HG02970 (cell line): ENCODE data around the gene STC2.

Experiments used
- ATAC-seq: cut with Tn5 transposase; IDR thresholded peaks from one replicate; pipeline ENCODE4 v1.9.1; 2021; ENCODE audit warnings: mild to moderate bottlenecking, moderate library complexity, moderate number of reproducible peaks; ENCODE audit not compliant: unreplicated experiment, low FRiP score

The STC2 gene

DNA sequence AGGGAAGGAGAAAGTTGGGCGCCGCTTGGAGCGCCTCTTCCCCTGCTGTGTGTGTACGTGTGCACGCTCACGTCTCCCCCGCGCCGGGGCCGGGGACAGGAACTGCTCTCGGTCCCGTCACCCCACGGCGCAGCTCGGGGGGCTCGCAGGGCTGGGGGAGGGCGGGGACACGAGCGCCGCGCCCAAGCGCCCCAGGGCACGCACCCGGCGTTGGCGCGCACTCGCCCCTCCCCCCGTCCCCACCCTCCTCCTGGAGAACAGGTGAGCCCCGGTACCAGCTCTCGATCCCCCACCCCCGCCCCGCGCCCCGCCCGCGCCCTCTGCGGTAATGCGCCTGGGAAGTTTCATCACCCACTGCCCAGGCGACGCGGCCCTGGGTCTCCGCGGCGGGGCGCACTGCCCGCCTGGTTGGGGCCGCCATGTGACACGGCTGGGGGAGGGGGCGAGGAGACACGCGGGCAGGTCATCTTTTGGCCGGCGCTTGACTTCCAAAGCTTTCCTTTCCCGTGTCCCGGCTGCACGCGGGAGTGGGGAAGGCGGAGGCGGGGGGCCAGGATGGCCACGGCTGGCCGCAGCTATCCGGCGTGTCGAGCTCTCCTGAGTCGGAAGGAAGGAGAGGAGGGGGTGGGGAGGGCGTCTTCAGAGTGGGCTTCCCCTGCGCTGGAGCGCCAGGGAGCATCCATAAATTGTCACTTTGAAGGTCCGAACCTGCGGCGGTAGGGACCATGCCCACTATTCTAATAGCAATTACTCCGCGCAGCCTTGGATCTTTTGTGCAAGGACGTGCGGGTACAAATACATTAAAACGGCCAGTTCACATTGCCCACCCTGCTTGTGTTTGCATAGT, 1.5 kb upstream of the STC2 start:
- no peak for ATAC-seq

DNA sequence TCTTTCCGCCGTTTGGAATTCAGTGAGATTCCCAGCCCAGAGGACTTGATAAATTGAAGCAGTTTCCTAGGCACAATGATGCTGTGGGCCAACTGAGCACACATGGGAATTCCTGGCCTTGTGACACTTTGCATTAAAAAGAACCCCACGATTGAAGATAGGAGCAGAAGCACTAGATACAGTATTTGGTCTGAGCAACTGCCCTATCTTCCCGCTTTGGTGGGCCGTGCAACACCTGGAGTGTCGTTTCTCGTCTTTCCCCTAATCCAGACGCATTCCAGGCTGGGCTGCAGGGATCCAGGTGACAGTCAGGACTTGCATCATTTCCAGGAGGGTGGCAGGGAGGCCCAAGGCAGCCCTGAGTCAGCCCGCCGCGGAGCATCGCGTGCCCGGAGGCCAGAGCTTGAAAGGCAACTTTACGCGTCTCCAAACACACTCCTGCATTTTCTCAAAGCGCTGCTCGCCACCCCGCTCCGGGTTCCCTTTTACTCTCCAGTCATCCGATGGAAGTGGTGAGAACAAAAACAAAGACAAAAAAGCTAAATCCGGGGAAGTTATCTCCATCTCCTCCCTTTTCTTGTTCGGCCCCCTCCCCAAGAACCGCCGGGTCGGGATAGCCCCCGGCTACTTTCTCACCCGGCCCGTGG, 753 bp upstream of the STC2 start:
- ATAC-seq = no peak

DNA sequence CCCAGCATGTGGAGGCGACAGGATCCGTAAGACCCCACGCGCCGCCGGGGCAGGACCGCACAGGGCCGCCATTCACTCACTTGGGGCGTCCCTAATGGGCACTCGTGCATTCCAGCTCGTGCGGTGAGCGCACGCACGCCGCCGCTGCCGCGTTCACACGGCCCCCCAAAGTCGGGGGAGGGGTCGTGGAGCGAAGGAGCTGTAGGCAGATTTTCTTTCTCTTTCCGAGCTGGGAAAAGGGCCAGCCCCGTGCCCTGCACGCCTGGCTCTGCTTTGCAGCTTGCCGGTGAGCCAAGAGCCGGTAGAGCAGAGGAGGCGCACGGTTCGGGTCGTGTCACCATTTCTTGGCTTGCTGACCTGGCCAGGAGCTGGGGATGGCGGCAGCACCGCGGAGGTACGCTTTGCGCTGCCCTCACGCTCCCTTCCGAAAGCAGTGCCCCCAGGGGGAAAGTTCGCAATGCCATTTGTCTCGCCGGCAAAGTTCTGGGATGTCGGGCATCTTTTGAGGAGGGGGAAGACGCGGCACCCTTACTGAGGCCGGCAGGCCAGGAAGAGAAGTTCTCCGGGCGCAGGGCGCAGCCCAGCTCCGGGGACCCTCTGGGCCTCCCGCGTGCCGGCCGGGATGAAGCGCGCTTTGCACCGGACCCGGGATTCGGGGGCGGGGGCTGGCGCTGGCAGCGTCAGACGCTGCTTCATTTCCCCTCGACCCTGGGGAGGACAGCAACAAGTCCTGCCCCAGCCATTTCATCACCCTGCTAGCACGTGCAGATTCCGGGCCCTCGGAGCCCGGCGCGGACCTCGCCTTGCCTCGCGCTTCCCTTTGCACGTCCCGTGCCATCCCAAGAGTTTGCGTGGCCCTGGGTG, 898 bp downstream of the STC2 start:
- no peak for ATAC-seq

DNA sequence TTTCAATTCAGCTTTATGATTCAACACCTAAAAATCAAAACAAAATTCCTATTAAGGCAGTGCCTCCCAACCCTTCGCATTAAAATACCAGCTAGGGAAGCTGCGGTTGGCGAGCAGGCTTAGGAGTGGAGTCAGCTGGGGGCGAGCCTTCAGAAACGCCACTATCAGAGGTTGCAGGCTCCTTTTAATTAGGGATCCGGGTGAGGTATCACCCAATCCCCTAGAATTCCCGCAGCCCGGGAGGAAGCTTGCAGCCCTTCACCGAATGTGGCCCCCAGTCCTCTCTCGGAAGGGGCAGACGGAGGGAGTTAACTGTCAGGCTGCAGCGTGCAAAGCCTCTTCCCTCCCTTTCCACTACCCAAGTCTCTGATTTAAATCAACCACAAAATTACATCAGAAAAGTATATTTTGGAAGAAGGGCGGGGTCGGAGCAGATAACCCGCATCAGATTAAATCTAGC, 1.7 kb downstream of the STC2 start:
- ATAC-seq = no peak

DNA sequence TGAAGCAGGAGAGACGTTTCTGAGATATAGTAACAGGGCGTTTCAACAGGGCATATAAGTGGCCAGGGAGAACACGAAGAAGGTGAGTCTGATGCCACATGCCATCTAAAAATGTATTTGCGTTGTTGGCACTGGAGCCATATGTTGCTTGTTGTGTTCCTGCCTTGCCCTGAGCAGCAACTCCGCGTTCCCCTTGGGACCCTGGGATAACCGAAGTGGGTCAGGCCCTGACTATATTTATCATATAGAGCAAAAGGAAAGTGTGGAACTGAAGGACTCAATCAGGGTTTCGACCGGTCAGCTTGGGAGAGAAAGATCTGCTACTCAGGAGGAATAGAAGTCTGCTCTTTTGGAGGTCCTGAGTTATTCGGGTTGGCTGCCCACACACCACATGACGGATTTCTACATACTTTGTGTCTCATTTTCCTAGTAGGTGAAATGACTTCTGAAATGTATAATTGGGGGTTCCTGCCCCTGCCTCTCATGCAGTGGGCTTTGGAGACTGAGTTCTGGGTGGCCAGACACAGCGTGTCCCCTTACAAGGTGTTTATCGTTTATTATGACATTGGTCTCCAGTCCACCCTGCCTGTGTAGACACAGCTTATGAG, 3.0 kb downstream of the STC2 start:
- no peak for ATAC-seq

DNA sequence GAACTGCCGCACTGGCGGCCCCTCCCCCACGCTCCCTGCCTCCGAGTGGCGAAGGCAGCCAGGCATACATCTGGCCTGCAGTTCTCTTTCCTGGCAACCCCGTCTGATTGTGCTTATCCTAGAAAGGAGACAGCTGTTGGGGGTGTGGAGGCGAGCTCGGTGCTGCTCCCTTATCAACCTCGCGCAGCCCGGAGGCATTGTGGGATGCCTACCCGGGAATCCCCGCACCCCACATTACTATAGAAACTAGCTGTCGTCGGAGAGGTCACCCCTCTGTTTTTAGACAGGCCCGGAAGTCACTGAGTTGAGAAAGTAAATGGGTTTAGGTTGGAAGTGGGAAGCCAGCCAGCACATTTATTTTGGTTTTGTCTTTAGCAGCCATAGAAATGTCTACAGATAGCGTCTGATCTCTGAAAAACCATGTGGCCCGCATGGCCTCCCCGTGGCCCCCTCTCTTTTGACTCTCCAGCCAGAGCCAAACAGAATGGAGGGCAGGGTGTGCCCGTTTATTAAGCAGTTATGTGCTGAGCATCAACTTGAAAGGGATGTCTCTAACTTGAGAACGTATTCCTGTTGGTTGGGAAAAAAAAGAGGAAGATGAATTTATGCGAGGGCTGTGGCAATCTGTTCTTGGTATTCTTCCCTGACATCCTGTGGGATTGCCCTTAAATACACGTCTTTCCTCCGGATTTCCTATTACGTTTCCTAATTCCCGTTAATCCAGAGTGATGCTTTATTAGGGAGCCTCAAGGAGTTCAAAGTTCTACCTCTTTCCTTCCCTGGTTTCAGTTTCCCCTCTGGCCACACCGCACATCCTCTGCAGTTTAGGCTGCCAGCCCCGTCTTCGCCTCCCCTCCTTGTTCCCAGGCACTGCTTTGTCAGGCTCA, 3.9 kb downstream of the STC2 start:
- ATAC-seq = no peak

DNA sequence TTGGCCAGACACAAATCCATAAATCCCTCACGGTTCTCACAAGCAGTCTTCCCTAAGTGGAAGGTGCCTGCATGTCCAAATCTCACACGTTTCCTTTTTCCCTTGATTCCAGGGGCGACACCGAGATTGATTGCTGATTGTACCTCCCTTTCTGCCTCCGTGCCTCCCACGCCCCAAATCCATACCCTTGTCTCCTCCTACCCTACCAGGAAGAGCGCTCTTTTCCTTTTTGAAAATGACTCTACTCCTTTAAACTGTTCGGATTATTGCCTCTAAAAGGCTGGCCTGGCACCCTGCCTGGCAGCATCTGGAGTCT, 4.5 kb downstream of the STC2 start:
- no peak for ATAC-seq

DNA sequence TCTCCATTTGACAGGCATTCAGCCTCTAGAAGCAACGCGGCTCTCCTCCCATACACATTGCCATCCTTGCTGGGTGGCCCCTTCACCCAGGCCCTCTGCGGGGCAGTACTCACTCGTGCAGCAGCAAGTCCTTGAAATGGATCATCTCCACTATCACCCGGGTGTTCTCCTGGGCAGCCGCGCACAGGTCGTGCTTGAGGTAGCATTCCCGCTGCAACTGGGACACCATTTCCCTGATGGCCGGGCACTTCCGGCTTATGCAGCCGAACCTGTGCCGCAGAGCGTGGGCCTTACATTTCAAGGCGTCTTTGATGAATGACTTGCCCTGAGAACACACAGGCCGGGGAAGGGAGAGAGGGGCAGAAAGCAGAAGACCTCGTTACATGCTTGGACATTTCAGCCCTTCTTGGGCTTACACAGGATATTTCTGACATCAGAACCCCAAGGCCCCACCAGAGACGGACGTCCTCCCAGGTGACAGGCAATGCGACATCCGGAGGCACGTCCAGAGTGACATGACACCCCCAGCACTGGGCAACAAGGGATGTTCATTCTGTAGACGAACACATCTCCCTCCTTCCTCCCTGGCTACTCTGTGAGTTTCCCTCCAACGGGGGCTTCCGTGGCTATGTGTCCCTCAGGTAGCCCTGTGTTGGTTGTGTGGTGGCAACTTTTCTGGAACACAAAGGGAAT, 5.0 kb downstream of the STC2 start:
- ATAC-seq = no peak

DNA sequence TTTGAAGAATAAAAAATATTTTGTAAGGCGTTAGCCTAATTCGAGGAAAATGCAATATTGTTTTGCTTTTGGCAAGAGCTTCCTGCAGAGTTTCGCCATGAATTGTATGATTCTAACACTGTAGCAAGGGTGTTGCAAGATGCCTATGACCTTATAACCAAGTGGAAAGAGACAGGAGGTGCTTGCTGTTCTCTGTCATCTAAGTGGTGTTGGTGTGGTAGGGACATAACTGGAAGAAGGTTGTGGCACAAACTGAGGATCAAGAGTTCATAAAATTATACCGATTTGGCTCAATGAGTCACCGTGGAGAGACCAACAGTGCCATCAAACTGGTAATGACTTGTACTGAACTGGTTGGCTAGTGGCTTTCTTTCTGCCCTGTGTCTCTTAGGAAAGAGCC, 6.3 kb downstream of the STC2 start:
- ATAC-seq = no peak

DNA sequence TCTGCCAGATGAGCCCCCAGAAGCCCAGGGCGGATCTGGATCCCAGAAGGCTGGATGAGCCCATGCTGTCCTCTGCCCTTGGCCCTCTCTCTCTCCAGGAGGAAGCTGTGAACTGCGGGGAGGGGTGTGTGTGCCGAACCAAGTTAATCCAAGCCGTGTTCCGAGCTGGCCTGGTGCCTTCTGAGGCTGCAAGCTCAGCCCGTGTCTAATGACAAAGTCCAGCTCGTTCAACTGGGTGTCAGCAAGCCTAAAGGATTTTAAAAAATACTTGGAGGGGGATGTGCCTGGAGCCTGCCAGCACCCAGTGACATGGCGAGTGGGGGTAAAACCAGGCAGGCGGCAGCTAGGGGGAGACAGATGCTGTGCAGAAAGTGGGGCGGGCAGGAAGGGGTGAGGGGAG, 8.0 kb downstream of the STC2 start:
- ATAC-seq = no peak

DNA sequence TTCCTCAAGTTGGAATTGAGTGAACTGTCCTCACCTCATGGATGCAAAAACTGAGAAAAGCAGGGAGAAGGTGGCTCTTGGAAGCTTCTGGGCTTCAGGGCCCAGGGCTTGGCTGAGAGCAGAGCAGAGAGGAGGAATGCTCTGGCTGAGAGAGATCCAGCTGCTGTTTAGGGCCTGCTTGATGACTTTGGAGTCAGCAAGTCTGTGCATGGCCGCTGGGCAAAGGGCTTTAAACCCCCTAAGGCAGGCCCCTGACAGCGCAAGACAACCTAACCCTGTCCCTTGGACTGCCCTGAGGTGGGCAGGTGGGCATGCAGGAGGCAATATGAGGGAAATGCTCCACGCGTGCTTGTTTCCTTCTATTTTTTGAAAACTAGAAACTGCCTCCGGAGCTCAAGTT, 8.6 kb downstream of the STC2 start:
- no peak for ATAC-seq

DNA sequence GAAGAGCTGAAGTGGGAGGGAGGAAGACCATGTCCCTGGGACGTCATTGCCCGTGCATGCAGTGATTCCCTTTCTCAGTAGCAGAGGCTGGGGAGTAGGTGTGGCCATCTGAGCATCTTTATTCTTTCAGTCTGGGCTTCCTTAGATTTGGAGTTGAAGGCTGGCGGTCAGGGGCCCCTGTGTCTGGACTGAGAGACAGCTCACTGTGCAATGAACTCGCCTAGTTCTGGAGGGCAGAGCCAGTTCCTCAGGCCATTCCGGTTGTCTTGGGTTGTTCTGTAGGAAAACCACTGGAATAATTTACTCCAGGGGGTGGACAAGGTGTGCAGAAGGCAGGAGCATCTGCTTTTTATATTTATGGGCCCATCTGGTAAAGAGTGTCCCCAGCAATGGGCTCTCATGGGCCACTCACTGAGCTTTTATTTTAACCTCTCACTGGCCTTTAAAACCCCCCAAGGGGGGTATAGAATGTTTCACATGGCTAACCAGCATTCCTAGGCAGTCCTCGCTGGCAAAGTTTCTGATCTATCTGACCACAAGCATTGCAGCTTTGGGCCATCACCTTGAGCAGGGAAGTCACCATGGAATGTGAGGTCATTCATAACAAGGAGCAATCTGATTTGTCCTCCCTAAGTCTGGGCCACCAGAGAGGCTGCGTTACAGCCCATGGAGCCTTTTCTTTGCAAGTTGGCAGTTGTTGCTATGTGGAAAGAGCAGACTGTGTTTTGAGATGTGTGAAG, 9.2 kb downstream of the STC2 start:
- no peak for ATAC-seq

DNA sequence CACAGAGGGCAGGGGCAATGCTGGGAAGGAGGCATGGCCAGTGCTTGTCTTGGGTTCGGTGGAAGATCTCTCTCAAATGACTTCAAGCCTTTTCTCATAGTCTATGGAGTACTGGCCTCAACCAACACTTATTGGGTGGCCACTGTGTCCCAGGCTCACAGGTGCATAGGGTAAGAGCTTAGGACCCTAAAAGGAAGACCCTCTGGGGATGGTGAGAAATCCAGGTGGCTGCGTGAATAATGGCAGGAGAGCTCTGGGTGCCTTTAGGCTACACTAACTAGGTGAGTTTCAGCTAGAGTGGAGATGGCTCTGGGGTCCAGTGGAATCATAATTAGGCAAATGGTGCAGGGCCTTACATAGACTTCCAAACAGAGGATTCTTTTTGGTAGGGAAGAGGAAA, 9.9 kb downstream of the STC2 start:
- no peak for ATAC-seq

DNA sequence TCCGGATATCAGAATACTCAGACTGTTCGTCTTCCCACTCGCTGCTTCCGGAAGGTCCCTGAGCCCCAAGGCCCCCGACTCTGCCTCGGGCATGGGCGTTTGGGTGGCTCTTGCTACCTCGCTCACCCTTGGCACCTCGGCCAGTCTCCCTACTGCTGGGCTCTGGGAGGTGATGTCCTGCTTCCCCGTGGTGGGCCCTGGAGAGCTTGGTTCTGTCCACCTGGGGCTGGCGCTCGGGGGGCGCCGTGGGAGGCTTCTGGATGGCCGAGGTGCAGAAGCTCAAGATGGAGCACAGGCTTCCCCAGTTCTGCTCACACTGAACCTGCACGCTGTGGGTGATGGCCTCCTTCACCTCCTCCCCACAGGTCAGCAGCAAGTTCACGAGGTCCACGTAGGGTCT, 10.4 kb downstream of the STC2 start:
- ATAC-seq = no peak

DNA sequence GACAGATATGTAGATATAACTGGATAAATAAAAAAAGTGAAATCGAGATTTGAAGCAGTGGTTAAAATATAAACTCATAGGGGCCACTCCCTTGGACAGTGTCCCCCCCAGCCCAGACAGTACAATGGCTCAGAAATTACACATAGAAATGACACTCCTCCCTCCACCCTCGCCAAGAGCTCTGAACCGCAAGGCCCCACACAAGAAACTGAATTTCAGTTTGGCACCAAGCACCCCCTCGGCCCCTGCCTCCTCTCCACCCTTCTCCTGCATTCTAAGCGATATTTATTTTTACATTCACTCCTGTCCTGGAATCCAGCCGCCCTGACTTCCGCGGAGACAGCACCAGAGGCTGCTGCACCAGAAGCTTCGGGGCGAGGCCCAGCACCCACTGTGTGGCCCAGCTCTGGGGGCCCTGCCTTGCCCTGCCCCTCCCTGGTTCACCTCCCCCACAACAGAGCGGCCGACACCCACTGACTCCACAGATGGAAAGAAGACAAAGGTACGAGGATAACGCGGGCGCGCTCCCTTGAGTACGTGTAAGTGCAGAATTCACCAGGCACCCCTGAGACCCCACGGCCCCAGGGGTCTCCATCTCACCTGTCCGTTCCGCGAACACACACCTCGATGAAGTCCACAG, 11.0 kb downstream of the STC2 start:
- no peak for ATAC-seq

DNA sequence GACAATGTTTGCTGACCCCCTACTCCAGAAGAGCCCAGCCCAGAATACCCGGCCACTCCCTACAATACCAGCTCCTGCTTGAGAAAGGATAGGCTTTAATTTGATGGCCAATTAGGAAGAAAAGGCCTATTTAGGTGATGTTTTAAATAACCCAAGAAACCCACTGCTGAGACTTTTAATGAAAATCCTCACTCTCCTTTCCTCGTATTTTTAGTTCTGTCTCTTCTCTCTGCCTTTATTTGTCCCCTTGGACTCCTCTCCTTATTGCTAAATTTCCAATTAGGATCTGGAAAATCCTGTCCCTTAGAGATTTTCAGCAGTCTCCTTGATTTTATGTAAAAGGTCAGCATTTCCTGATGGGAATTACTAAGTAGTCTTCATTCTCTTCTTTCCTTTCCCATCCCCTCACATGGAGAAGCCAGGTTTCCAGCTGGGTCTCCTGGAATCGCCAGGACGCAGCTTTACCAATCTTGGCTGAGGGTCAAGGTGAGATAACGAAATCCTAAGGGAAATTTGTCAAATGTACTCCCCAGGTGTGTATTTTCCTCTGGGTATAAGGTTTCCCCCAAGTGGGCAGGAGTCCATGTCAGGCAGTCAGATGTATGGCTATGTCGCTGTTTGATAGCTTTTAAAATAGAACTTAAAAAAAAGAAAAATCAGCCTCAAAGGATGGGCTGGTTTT, 11.7 kb downstream of the STC2 start:
- ATAC-seq = no peak

DNA sequence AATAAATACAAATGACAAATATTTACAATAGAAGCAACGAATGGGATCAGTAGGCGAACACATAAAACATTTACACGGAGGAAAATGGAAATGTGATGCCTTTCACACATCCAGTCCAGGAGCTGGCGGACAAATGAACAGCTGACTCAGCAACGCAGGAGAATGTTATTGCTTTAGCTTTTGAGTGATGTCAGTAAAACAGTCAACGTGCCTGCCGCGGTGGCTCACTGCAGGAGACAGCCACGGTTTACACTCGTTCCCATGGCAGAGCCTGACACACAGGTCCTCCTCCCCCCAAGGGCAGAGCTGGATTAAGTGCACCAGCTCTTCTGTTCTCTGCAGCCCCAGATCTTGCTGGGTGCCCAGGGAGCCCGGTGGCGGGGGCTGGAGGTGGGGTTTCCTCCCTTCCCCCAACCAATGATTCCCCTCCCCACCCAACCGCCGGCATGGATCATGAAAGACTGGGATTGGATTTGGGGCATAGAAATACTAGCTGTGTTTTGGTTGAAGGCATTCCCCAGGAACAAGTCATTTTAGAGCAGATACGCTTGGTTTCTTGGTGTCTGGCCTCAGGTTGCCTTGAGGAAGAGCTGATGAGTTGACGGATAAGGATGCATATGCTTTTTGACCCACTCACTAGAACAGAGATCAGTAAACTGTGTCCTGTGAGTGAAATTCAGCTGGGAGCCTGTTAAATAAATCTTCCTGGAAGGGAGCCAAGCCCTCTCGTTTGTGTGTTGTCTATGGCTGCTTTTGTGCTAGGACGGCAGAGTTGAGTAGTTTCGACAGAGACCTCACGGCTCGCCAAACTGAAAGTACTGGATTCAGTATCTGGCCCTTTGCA, 12.5 kb downstream of the STC2 start:
- ATAC-seq = no peak
